Thymus (tissue), 11 donors: Measurements from ENCODE around the gene FOXD4L1. TPM values are rescaled to one million over a fixed set of nuclear protein-coding genes. Genes with fewer than 3 reads are reported as not detected.
"Not testable (repeated sequence)": the region's sequence is repeated elsewhere in the genome, so short reads cannot be mapped to it uniquely, and the experiment has no call there.

Experiments used
- DNase-seq, 9 donors: peaks; one replicate each; pipeline ENCODE4 v3.0.0-alpha.2; 2013; ENCODE audit warnings: low spot score in 9 of 9, low read depth in 6 of 9, missing footprints in 1 of 9
- H3K27ac ChIP-seq, 2 donors: one replicate each; pipeline ENCODE4 v1.5.1; 2013; ENCODE audit warnings: control low read depth in 1 of 2, low read depth in 1 of 2, low read length in 1 of 2, mild to moderate bottlenecking in 1 of 2, moderate library complexity in 1 of 2
- H3K27me3 ChIP-seq, 2 donors: one replicate each; pipeline ENCODE4 v1.5.1; 2013; ENCODE audit warnings: low read length in 1 of 2; ENCODE audit not compliant: control insufficient read depth in 2 of 2, insufficient read depth in 1 of 2
- H3K36me3 ChIP-seq, 2 donors: one replicate each; pipeline ENCODE4 v1.5.1; 2013; ENCODE audit warnings: low read length in 1 of 2, mild to moderate bottlenecking in 1 of 2, moderate library complexity in 1 of 2; ENCODE audit not compliant: control insufficient read depth in 2 of 2, insufficient read depth in 2 of 2
- H3K4me1 ChIP-seq, 2 donors: one replicate each; pipeline ENCODE4 v1.5.1; 2013; ENCODE audit warnings: low read length in 2 of 2; ENCODE audit not compliant: control insufficient read depth in 2 of 2, insufficient read depth in 2 of 2
- H3K4me3 ChIP-seq, 2 donors: one replicate each; pipeline ENCODE4 v1.5.1; 2013; ENCODE audit warnings: low read length in 2 of 2, control low read depth in 1 of 2, mild to moderate bottlenecking in 1 of 2
- H3K9me3 ChIP-seq, 2 donors: one replicate each; pipeline ENCODE4 v1.5.1; 2013; ENCODE audit warnings: low read length in 1 of 2, mild to moderate bottlenecking in 1 of 2; ENCODE audit not compliant: control insufficient read depth in 2 of 2, insufficient read depth in 1 of 2
- WGBS: extraction: QIAGEN DNeasy Blood & Tissue Kit; methylation state at CpG from one replicate; pipeline ENCODE4 v1.1.7; 2013; 5-methylcytosine and 5-hydroxymethylcytosine counted together
- polyA plus RNA-seq: library from polyadenylated mRNA; stranded (reverse); fragments of 200-250 nt; gene quantifications from one replicate; pipeline ENCODE4 v1.2.3, GENCODE V29; 2013
- total RNA-seq: library from RNA; stranded (reverse); fragments of 120-200 nt; gene quantifications from one replicate; pipeline ENCODE4 v1.2.4, GENCODE V29; 2013
- donor health status: healthy.

The FOXD4L1 gene
- total and polyA plus RNA-seq, 2 donors = 0.09 to 0.24 TPM

DNA sequence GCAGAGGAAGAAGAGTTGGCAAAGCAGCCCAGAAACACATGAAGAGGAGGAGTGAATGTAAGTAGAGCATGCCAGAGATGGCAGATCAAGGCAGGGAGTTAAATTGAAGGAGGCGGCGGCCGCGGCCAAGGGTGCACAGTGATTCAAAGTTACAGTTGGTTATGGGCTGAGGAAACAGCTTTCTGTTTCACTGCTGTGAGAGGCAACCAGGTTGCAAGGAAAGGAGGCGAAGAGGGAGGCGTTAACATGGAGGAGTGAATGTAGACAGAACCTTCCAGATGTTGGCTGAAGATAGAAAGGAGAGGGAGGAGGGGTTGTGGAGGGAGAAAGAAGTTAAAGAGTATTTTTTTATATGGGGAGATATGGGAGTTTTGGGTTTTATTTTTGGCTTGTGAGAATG lies 22.4 kb downstream of the FOXD4L1 start:
- 88% methylated on average over 6 of the region's 6 CpGs for WGBS
- not testable (repeated sequence) for DNase-seq, H3K9me3 ChIP-seq, H3K4me3 ChIP-seq, H3K27ac ChIP-seq, H3K36me3 ChIP-seq, H3K4me1 ChIP-seq, H3K27me3 ChIP-seq

DNA sequence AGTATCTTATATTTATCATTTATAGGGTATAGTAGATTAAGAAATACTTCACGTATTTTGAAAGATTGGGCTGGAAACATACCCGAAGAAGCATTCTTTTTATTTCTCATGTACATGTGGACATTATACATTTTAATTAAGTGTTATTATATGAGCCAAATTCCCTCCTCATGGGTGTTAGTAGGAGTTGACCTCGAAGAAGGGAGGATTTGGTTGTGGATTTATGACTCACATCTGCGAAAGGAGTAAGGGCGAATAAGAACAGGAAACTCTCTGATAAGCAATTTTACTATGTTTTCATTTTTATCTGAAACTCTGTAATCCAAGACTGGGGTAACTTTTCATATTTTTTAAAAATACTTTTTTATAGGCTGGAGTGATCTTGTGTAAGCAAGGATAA lies 23.0 kb downstream of the FOXD4L1 start:
- not testable (repeated sequence) for DNase-seq

DNA sequence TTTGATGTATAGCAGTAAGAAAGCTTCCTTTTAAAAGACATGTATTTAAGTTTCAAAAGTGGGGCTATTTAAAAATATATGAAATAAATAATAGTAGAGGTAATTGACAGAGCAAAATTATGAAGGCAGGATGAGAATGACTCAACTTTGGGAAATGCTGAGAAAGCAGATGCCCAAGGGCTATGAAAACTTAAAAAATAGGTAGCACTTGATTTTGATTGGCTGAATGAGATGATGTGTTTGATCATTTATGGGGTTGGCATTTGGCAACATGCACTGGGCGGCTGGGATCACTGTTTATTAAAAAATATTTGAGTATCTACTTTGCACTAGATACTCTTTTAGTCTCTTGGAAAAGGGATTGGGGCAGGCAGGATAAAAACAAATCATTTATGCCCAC lies 26.5 kb downstream of the FOXD4L1 start:
- H3K36me3 ChIP-seq = not testable (repeated sequence)

More for the DNA sequence above, 23.0 kb downstream of the FOXD4L1 start:
- not testable (repeated sequence) for H3K36me3 ChIP-seq, H3K27ac ChIP-seq, H3K27me3 ChIP-seq, H3K4me1 ChIP-seq, H3K9me3 ChIP-seq, H3K4me3 ChIP-seq
- 85% methylated on average over 5 of the region's 5 CpGs for WGBS

DNA sequence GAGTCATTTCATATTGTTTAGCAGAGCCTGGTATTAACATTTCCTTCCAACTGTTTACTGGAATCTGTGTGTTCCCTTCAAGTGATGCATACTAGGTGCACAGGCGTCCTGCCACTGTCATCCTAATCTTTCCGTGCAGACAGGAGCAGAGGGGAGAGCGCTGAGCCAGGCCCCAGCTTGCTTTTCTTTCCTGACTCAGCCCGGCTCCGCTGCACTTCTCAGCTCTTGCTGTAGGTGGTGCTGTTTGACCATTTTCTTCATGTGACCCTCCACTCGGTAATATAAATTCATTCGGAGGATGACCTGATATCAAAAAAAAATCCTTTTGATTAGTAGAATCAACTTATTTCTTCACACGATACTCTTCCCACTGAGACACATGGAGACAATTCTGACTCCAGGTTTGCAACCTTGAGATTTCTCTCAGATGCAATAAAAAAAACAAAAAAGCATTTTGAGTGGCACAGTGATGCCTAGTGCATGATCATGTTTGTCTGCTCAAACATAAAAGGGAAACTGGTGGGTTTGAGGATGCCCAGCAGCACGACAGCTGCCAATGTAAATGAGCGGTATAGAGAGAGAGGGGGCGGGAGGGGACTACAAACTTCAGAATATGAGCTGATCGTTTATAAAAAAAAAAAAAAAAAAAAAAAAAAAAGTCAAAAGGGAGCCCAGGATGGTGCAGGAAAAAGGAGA lies 29.0 kb downstream of the FOXD4L1 start:
- WGBS = 12% methylated on average over 5 of the region's 12 CpGs
- not testable (repeated sequence) for H3K27ac ChIP-seq, H3K4me1 ChIP-seq, DNase-seq, H3K9me3 ChIP-seq, H3K4me3 ChIP-seq, H3K36me3 ChIP-seq, H3K27me3 ChIP-seq

More for the DNA sequence above, 26.5 kb downstream of the FOXD4L1 start:
- H3K27me3 ChIP-seq, H3K4me1 ChIP-seq, H3K4me3 ChIP-seq, H3K9me3 ChIP-seq, H3K27ac ChIP-seq, DNase-seq: not testable (repeated sequence)
- 94% methylated on average over 1 of the region's 1 CpG for WGBS

DNA sequence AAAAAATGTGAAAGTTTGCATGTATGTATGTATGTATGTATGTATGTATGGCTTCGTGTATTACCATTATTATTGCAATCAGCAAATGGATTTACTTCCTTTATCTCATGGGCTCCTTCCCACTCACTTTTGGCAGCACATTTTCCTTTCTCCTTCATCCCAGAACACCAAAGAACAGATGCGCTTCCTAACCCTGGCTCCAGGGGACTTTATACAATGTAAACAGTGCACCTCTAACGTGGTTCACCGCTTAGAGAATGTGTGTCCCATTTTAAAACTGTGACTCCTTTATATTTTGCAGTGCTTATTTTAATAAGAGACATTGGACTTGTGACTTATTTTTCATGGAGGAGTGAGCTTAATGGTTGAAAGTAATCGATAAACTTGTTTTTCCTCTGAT lies 29.7 kb downstream of the FOXD4L1 start:
- WGBS = 65% methylated on average over 4 of the region's 5 CpGs
- not testable (repeated sequence) for H3K4me3 ChIP-seq, H3K36me3 ChIP-seq, DNase-seq, H3K27me3 ChIP-seq, H3K4me1 ChIP-seq, H3K9me3 ChIP-seq, H3K27ac ChIP-seq

DNA sequence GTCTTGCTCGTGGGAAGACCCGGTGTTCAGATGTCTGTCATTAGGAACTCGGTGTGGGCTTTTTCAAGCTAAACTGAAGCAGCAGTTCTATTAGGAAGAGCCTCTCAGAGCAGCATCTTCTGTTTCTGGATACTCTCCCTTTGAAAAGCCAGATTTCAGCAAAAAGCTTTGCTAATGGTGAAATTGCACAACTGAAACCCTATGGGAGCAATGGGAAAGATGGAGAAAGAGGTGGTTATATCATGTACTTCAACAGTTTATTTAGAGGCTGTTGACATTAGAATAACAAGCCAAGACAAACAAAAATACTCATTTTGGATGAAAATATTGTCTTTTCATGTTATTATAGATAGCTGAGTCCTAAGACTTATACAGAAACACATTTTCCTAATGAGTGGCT lies 30.4 kb downstream of the FOXD4L1 start:
- not testable (repeated sequence) for H3K36me3 ChIP-seq, H3K4me3 ChIP-seq, H3K4me1 ChIP-seq, H3K9me3 ChIP-seq, DNase-seq, H3K27me3 ChIP-seq, H3K27ac ChIP-seq
- 92% methylated on average over 3 of the region's 3 CpGs for WGBS

DNA sequence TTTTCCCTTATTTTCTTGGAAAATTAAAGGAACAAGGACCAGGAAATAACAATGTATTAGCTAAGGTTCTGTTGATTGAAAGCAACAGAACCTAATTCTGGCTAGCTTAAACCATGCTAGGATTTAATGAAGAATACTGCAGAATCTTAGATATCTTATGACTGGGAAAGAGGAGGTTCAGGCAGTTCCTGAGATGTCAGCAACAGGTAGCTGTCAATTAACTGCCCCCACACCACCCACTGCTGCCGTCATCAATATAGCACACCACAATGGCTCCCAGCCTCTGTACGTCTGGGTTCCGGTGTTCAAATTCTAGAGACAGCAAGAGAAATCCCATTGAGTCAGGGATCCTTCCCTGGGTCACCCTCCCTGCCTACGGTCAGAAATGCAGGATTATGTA lies 34.5 kb downstream of the FOXD4L1 start:
- WGBS = 100% methylated on average over 1 of the region's 4 CpGs
- not testable (repeated sequence) for H3K27me3 ChIP-seq, H3K9me3 ChIP-seq, DNase-seq, H3K36me3 ChIP-seq, H3K4me3 ChIP-seq, H3K4me1 ChIP-seq, H3K27ac ChIP-seq

DNA sequence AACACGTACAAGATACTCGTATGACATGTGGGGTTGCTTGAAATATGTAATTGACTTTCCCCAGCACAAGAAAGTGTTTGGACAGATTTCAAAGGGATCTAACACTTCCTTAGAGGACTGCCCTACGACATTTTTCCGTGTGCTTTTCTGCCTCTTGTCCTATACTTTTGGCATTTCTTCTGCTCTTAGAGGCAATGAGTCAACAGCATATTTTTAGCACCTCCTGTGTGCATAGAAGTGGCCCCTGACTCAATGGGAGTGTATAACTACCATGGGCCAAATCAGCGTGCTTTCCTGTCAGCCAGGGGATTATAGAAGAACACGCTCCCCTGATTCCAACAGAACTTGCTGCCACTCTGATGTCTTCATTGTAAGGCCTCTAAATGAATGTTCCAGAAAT lies 38.1 kb downstream of the FOXD4L1 start:
- not testable (repeated sequence) for H3K27me3 ChIP-seq, H3K9me3 ChIP-seq, DNase-seq, H3K27ac ChIP-seq, H3K4me3 ChIP-seq, H3K36me3 ChIP-seq, H3K4me1 ChIP-seq
- 94% methylated on average over 6 of the region's 6 CpGs for WGBS

DNA sequence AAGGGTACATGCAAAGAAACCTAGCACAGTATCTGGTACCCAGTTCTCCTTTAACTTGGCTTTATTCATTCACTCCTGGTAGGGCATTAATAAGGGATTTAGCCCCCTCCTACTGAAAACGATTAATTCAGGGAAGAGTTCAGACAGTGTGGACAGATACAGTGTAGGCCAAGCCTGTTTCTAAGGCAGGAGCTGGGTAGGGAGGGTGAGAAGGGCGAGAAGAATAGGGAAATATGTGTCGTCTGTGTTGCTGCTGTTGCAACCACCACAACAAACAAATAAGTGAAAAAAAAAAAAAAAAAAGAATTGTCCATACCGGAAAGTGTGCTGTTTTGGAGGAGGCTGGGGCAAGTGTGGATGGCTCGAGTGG lies 42.4 kb downstream of the FOXD4L1 start:
- not testable (repeated sequence) for H3K9me3 ChIP-seq, H3K4me3 ChIP-seq, H3K27ac ChIP-seq, H3K4me1 ChIP-seq, H3K36me3 ChIP-seq, DNase-seq
- peaks cover 0 to 16% of the 10 kb centered on the region in 2 donors for H3K27me3 ChIP-seq
- WGBS = 49% methylated on average over 4 of the region's 5 CpGs
